ENCODE data around the gene TMEM203. TPM values are rescaled to one million over a fixed set of nuclear protein-coding genes. Genes with fewer than 3 reads are reported as not detected.

The TMEM203 gene
- total RNA-seq, 1 donor from 2014 or later: 28.2 TPM

GRCh38 chr9:137220317-137221094 lies 15.1 kb upstream of the TMEM203 start:
- intact Hi-C loops (cut with micrococcal nuclease): loop anchor here (10.0 kb wide), 1 partner anchor 416 kb away; the partner anchor contains the start of gene RABL6

DNA sequence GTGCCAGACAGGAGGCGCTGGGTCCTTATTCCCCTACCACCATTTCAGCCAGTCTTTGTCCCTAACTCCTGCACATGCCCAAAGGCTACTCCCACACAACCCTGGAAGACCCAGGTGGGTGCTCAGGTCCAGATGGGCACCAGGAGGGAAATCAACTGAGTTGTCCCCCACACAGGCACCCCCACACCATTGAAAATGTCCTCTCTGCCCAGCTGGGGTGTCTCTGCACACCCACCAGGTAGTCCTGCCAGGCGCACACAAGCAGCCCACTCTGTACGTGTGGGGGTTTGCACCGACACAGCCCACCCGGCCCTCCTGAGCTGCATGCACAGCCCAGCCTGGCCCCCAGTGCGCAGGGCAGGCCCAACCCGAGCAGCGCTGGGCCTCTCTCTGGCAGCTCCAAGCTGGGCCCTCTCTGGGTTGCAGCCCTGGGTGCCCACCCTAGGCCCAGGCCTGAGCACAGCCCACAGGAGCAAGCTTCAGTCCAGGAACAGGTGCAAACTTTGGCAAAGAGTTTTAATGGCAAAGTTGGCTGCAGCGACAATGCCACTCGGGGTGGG lies 14.4 kb upstream of the TMEM203 start:
- intact Hi-C loops (cut with micrococcal nuclease): loop anchor here (10.0 kb wide), 1 partner anchor 415 kb away; the partner anchor contains the start of gene RABL6

DNA sequence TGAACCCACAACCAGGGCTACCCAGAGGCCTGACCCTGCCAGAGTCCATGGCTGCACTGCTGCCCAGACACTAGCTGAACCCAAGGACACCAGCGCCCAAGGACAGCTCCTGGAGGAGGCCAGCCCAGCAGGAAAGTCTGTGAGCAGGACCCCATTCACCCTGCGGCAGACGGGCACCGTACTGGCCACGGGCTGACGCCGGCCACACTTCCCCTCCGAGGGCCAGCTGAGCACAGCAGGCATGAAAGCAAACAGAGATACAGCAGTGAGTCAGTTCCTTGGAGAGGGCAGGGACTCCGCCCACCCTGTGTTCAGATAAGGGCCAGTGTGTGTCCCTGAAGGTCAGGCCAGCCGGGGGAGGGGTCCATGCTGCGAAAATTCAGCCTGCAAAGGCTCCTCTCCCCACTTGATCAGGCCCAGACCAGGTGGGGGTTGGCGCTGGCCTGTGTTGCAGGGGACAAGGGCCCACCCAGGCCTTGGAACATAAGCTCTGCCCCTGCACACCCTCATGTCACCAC lies 13.4 kb upstream of the TMEM203 start:
- intact Hi-C loops (cut with micrococcal nuclease): no loop called here

- intact Hi-C loops (cut with micrococcal nuclease): no loop called here
Observed at GRCh38 chr9:137218212-137218753, 12.8 kb upstream of the TMEM203 start.

GRCh38 chr9:137217276-137218211 lies 12.1 kb upstream of the TMEM203 start:
- intact Hi-C loops (cut with micrococcal nuclease): no loop called here

- intact Hi-C loops (cut with micrococcal nuclease): no loop called here
Observed at GRCh38 chr9:137216188-137216965, 10.9 kb upstream of the TMEM203 start.

- intact Hi-C loops (cut with micrococcal nuclease): no loop called here
Observed at GRCh38 chr9:137215196-137215986, 9.9 kb upstream of the TMEM203 start.

- intact Hi-C loops (cut with micrococcal nuclease): no loop called here
Observed at GRCh38 chr9:137214620-137215019, 9.2 kb upstream of the TMEM203 start.

- intact Hi-C loops (cut with micrococcal nuclease): no loop called here
Observed at GRCh38 chr9:137213160-137214060, 8.0 kb upstream of the TMEM203 start.

DNA sequence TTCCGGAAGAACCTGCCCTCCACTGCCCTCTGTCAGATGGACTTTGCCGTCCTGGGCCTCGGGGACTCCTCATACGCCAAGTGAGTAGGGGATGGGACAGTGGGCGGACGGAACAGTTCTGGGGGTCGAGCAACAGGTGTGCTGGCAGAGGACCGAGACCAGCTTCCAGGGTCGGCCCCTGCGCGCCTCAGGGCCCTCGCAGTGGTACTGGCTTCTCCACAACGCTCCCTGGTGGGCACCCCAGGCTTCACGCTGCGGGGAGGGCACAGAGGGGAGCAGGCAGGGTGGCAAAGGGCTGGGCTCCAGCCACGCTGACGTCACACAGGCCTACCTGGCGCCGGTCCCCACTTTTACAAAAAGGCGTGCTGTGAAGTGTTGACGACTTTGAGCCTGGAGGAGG lies 7.1 kb upstream of the TMEM203 start:
- intact Hi-C loops (cut with micrococcal nuclease): no loop called here

GRCh38 chr9:137211532-137211931 lies 6.1 kb upstream of the TMEM203 start:
- intact Hi-C loops (cut with micrococcal nuclease): no loop called here

- intact Hi-C loops (cut with micrococcal nuclease): loop anchor here (5.0 kb wide), 2 partner anchors 36 to 79 kb away; partner anchors contain the start of gene TUBB4B
Observed at GRCh38 chr9:137206602-137207001, 1.2 kb upstream of the TMEM203 start.

DNA sequence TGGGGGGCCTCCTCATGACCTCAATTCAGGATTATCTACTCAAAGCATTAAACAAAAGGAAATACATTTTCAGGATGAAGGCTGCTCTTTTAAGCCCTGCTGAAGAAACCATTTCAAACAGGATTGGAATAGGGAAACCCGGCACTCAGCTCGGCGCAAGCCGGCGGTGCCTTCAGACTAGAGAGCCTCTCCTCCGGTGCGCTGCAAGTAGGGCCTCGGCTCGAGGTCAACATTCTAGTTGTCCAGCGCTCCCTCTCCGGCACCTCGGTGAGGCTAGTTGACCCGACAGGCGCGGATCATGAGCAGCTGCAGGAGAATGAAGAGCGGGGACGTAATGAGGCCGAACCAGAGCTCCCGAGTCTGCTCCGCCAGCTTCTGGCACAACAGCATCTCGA lies 720 bp downstream of the TMEM203 start:
- intact Hi-C loops (cut with micrococcal nuclease): loop anchor here (1.0 to 5.0 kb wide), 4 partner anchors 16 to 77 kb away; partner anchors contain the start of genes ANAPC2, SSNA1 and TUBB4B

GRCh38 chr9:137202966-137203365 lies 2.5 kb downstream of the TMEM203 start:
- intact Hi-C loops (cut with micrococcal nuclease): no loop called here

GRCh38 chr9:137201205-137201868 lies 4.1 kb downstream of the TMEM203 start:
- intact Hi-C loops (cut with micrococcal nuclease): loop anchor here (2.0 kb wide), 1 partner anchor 51 kb away; no protein-coding TSS in a partner anchor

DNA sequence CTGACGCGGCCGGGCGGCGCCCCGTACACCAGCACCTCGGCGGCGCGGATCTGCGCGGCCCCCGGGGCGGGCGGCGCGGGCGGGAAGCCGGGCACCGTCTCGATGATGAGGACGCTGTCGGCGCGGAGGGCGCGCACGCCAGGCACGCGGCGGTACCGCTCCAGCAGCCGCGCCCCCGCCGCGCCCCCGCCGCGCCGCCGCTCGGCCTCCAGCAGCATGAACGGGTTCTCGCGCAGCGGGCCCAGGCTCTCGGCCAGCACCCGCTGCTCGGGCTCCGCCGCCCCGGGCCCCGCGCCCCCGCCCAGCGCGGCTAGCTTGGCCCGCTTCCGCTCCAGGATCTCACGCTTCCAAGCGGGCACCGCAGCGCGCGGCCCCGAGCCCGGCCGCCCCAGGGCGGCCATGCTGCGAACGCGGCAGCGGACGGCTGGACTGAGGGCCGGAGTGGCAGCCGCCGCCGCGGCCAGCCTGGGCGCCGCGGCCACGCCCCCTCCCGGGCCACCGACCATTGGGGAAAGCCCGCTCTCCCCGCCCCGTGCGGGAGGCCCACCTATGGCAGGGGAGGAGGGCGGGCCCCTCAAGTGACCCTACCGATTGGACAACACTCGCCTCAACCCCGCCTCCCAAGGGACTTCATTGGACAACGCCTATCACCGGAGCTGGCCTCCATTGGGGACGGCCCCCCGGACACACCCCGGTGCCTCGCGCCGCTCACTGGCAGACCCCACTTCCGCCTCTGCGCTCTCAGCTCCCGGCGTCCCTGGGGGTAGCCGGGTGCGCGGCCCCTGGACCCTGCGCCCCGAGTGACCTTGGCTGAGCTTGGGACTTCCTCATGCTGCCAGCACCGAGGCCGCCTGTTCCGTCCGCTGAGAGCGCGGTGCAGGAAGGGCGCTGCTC lies 4.9 kb downstream of the TMEM203 start, which contains the start of gene TPRN:
TSS of gene TPRN (minus strand) at position 431 of the 894 bp plus-strand sequence. CDS start at position 401, 30 bp downstream.
- intact Hi-C loops (cut with micrococcal nuclease): loop anchor here (1.0 to 2.0 kb wide), 2 partner anchors 23 to 50 kb away; no protein-coding TSS in a partner anchor

Data from T-helper 2 cell treated with Interferon-gamma antibody and Interleukin-4, amounts not matched to agents 100 ng/mL and 5 ng/mL, for 36 hours (primary cell).